8988T (cell line): ENCODE measurements around the gene PRM2.
"Not testable (repeated sequence)": the region's sequence is repeated elsewhere in the genome, so short reads cannot be mapped to it uniquely, and the experiment has no call there.

Experiments used
- DNase-seq: peaks from one replicate; pipeline ENCODE4 v3.0.0; 2011

The PRM2 gene

DNA sequence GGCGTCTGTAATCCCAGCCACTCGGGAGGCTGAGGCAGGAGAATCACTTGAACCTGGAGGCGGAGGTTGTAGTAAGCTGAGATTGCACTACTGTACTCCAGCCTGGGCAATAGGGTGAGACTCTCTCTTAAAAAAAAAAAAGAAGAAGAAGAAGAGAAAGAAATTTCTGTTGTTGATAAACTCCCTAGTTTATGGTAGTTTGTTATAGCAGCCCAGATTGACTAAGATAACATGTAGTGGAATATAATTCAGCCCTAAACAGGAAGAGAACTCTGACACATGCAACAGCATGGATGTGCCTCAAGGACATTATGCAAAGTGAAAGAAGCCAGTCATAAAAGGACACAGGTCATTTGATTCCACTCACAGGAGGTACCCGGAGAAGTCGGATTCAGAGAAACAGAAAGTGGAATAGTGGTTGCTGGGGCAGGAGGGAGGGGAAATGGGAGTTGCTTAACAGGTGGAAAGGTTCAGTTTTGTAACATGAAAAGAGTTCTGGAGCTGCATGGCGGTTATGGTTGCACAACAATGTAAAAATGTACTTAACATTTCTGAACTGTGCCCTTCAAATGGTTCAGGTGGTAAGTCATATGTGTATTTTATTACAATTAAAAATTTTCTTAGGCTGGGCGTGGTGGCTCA is 30.8 kb upstream of the PRM2 start:
- no peak for DNase-seq

DNA sequence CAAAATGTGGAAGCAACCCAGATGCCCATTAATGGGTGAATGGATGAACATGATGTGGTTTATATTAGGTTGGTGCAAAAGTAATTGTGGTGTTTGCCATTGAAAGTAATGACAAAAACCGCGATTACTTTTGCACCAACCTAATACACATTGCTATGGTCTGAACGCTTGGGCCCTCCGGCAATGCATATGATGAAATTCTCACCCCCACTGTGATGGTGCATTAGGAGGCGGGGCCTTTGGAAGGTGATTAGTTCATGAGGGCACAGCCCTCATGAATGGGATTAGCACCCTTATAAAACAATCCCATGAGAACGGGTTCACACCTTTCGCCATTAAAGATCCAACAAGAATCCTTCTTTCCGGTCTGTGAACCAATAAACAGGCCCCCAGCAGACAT is 30.1 kb upstream of the PRM2 start:
- no peak for DNase-seq

DNA sequence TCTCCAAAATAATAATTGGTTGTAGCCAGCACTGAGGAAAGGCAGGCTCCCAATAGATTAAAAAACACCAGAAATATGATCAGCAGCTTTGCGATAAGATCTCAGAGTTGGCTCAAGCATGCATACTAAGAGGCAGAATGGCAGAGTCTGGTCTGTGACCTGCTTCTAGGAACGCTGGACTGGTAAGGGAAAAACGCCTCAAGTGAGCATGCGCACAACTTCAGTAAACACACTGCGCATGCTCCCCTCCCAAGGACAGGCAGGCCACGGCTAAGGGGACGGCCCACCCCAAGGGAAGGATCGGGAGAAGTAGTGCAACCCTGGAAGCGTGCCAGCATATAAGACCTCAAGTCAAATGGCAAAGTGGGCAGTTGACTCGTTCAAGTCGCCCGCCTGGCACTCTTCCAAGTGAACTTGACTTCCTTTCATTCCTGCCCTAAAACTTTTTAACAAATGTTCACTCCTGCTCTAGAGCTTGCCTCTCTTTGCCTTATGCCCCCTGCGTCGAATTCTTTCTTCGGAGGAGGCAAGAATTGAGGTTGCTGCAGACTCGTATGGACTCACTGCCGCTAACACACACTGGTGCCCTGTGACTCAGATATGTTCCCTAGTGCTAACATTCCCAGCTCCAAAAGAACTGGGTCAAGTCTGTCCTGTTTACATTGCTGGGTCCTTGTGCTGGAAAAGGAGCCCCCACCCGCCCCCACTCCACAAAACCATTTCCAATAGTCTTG is 27.3 kb upstream of the PRM2 start:
- no peak for DNase-seq

DNA sequence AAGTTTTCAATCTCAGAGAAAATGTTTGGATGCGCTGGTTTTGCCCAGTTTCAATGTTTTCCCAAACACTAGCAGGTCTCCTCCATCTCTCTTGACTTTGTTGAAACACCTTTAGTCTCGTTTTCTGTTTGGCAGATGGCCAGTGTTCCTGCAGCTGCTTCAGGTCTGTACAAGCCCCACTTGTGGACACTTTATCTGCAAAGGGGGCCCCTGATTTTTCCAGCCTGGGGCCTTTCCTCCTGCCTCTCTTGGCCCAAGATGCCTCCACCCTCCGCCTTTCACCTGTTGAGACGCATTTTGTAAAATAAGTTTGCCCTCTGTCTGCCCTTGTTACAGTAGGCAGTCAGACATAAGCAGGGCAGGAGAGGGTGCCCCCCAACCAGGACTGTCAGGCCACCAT is 26.7 kb upstream of the PRM2 start:
- no peak for DNase-seq

DNA sequence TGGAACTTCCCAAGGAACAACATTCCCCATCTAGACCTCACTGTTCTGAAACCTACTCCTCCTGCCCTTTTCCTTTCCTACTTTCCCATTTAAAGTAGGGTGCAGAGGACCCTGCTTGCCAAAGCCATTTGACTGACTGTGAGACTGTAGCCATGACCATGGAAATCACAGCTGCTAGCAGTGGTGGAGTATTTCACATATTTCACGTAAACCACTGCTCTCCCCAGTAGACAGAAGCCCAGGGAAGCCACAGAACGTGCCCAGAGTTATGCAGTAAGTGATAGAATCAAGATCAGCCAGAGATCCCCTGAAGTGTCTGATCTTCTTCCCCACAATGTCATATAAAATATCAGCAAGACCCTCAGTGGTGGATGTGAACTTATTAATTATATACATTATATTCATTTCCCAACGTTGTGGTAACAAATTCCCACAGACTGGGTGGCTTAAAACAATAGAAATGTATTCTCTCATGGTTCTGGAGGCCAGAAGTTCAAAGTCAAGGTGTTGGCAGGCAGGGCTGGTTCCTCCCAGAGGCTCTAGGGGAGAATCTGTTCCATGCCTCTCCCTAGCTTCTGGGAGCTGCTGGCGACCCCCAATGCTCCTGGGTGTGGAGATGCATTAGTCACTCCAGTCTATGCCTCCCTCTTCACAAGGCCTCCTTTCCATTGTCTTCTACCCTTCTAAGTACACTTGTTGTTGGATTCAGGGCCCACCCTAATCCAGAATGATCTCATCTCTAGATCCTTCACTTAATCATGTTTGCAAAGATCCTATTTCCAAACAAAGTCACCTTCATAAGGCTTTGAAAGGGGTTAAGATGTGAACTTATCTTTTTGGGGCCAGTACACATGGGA is 25.6 kb upstream of the PRM2 start:
- DNase-seq: no peak

DNA sequence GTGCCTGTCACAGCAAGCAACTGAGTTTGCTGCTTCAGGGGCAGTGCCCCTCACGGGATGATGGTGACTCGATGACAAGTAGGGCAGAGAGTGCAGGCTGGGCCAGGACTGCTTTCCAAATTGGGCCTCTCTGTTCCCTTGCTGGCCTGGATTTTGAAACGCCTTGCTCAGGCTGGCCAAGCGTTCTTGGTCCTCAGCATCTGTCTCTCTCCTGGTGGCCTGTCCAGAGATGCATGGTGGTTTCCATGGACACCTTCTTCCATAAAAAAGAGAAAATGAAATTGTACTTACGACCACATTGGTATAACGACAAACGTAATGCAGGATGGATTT is 24.2 kb upstream of the PRM2 start:
- no peak for DNase-seq

DNA sequence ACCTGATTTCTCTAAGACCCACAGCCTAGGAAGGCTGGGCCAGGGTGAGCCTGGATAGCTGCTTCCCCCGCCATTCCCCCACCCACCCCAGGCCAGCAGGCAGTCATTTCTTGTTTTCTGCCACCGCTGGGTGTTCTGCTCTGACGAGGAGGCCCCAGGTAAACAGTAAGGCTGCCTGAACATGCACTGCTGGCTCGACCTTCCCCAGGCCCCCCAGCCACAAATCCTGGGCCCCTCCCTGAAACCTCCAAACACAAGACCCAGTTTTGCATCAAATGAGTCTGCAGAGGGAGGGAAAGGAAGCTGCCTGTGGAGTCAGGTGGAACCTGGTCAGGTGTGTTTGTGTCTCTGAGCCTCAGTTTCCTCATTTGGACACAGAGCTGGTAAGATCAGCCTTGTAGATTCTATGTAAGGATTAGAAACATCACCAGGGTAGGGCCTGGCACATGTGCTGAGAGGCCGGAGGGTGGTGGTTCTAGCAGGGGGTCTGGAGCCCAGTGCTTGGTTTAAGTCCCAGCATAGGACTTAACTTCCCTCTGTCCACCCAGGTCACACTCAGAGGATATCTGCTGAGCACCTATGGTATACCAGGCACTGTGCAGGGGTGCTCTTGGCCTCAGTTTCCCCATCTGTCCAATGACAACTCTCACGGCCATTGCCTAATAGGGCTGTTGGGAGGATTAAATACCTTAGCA is 23.7 kb upstream of the PRM2 start:
- DNase-seq: no peak

DNA sequence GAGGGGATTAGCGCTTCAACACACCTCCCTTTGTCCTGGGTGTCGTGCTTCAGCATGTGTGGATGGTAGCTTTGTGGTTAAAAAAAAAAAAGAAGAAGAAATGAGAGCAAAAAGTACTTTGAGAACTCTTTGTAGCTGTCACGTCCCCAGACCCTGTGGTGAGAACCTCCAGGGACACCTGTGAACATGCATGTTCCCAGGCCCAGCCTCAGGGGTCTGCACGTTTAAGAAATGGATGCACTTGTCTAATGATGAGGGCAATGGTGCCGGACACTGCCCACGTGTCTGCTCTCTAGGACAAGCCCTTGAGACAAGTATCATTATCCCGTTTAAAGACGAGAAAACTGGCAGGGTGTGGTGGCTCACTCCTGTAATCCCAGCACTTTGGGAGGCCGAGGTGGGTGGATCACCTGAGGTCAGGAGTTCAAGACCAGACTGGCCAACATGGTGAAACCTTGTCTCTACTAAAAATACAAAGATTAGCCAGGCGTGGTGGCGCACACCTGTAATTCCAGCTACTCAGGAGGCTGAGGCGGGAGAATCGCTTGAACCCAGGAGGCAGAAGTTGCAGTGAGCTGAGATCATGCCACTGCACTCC is 22.8 kb upstream of the PRM2 start:
- not testable (repeated sequence) for DNase-seq

DNA sequence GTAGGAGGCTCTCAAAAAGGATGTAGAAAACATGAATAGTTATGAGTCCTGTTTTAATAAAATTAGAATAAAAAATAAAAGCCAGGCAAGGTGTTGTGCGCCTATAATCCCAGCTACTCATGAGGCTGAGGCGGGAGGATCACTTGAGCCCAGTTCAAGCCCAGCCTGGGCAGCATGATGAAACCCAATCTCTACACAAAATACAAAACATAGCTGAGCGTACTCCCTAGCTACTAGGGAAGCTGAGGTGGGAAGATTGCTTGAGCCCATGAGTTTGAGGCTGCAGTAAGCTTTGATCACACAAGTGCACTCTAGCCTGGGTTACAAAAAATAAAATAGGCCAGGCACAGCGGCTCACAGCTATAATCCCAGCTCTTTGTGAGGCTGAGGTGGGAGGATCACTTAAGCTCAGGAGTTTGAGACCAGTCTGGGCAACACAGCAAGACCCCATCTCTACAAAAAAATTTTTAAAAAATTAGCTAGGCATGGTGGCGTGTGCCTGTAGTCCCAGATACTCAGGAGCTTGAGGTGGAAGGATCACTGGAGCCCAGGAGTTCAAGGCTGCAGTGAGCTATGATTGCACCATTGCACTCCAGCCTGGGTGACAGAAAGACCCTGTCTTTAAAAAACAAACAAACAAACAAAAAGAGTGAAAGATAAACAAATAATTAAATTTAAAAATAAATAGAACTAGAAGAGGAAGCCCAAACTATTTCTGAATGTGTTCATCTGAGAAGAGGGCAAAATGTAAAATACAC is 22.0 kb upstream of the PRM2 start:
- no peak for DNase-seq

DNA sequence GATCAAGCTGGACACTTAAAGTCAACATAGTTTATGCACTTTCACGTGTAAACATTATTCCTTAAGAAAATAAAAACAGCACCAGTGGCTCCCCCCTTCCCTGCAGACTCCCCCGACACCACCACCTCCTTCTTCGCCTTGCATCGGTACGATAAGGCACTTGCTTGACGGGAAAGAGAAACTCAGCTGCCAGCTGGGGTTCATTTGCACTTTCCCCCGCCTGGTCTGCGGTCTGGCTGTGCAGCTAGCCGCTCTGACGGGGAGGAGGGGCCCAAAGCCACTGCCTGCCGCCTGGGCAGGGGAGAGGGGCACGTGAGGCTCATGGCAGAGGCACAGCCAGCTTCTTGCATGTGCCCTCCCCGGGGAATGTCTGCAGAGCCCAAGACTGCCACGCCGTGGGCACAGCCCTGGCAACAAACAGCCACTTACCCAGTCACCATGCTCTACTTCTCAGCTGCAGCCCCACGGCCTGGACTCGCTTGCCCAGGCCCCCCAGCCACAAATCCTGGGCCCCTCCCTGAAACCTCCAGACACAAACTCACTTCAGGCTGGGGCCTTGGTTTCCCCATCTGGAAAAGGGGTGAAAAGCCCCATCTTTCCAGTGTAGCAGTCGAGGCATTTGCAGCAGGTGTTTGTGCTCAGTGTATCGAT is 21.3 kb upstream of the PRM2 start:
- no peak for DNase-seq

DNA sequence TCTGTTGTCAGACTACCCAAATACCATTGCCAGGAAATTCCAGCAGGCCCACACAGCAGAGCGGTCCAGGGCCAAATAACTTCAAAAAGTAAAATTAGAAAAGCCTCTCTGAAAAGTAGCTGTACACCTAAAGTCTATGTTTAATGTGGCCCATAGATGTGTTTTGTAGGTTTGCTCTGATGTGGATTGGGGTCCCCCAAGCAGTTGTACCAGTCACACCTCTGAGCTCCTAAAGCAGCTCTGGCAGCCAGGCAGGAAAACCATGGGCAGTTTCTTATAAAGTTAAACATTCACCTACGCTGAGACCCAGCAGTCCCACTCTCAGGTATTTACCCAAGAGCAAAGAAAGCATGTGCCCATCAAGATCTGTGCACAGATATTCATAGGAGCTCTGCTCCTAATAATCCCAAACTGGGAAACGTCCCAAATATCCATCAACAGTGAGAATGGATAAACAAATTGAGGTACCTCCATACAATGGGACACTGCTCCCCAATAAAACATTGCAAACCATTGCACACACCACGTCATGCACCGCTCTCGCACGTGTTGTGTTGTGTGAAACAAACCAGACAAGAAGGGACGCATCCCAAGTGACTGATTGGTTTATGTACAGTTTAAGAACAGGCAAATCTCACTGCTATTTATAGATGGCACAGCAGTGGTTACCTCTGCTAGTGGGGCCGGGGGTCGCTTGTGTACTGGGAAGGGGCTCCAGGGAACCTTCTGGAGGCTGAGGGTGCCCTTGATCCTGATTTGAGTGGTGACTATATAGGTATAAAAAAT is 20.6 kb upstream of the PRM2 start:
- no peak for DNase-seq

DNA sequence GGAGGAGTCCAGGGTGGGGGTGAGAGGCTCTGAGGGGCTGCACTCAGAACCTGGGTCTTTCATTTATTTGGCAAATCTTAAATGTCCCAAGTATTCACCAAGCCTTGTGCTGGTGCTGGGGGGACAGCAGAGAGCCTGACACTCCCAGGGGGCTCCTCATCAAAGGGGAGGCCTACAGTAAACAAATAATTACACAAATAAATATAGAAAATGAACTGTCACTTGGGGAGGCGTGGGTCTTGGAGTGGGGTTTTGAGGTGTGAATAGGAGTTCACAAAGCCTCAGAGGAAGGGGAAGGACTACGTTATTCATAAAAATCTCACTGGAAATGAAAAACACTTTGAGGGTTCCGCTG is 20.0 kb upstream of the PRM2 start:
- DNase-seq: no peak

DNA sequence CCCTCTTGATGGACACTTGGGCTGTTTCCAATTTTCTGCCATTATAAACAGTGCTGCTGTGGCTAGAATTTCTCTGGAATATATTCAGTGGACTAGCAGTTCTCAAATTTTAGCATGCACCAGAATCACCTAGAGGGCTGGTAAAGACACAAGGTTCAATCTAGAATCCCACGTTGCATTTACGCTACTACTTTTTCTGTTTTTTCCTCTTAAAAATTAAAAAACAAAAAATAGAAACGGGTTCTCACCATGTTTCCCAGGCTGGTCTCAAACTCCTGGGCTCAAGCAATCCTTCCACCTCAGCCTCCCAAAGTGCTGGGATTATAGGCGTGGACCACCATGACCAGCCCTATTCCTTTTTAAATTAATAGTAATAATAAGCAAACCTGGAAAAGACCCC is 19.4 kb upstream of the PRM2 start:
- DNase-seq: no peak

DNA sequence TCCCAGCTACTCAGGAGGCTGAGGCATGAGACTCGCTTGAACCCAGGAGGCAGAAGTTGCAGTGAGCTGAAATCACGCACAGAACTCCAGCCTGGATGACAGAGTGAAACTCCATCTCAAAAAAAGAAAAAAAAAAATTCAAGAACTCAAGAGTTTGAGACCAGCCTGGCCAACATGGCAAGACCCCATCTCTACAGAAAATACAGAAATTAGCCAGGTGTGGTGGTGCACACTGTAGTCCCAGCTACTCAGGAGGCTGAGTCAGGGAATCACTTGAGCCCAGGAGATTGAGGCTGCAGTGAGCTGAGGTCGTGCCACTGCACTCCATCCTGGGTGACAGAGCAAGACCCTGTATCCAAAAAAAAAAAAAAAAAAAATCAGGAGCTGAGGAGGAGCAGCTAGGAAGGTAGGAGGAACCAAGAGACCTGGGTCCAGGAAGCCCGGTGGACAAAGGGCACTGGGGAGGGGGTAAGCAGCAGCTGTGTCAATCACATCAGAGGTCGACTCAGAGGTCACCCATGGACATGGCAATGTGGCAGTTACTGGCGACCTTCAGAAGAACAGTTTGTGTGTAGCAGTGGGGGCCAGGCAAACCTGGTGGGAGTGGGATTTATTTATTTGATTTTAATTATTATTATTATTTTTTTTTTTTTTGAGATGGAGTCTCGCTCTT is 15.9 kb upstream of the PRM2 start:
- DNase-seq: no peak

DNA sequence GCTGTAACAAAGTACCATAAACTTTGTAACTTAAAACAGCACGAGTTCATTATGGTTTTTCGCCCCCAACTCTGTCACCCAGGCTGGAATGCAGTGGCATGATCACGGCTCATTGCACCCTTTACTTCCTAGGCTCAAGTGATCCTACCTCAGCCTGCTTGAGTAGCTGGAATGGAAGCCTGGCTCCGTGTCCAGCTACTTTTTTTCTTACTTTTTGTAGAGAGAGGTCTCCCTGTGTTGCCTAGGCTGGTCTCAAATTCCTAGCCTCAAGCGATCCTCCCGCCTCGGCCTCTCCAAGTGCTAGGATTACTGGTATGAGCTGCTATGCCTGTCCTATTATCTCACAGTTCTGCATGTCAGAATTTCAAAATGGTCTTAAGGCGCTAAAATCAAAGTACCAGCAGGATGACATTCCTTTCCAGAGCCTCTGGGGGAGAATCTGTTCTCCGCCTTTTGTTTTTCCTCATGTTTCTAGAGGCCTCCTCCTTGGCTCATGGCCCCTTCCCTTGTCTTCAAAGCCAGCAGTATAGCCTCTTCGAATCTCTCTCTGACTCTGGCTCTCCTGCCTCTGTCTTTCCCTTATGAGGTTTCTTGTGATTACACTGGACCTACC is 14.9 kb upstream of the PRM2 start:
- no peak for DNase-seq

DNA sequence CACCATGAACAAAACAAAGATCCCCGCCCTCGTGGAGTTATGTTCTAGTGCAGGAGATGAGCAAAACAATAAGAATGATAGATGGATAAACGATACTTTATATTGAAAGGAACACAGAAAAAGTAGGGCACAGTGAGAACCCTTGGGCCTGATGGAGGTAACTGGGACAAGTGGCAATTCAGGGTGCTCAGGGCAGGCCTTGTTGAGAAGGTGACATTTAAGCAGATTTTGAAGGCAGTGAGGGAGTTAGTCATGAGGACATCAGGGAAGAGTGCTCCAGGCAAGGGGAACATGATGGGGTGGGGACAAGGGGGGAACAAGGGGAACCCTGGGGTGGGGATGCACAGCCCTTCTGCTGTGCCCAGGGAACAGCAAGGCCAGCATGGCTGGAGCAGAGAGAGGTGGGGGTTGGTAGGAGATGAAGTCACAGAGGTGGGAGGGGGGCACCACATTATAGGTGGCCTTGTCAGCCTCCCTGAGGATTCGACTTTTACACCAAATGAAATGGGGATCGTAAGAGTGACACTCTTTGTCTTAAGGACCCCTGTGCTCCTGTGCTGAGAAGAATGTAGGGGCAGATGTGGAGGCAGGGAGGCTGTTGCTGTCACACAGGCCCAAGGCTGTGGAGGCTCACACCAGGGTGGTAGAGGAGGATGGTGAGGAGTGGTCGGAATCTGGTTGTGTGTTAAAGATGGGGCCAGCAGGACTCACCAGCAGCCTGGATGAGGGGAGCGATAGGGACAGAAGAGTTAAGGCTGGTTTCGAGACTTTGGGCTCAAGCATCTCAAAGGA is 14.0 kb upstream of the PRM2 start:
- DNase-seq: no peak

DNA sequence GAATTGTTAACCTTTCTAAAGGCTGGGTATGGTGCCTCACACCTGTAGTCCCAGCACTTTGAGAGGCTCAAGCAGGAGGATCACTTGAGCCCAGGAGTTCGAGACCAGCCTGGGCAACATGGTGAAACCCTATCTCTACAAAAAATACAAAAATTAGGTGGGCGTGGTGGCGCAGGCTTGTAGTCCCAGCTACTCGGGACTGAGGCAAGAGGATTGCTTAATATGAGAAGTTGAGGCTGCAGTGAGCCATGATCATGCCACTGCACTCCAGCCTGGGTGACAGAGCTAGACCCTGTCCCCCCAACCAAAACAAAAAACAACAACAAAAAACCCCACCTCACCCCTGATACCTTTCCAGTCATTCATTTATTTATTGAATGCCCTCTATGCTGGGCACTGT is 13.4 kb upstream of the PRM2 start:
- not testable (repeated sequence) for DNase-seq

DNA sequence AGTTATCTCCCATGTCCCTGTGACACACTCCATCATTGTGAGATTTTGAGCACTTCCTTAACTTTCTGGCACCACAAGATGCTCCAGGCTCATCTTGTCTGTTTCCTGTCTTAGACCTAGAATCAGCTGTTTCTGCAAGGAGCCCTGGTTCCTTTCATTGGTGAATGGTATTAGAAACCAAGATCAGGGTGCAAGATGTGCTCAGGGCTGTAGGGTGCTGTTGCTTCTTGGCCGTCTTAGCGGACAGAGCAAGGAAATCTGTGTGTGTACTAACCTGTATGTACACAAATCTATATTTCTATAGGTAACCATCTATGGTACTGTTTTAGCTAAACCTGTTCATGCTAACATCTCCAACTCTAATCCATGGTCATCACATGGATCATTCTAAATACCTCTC is 12.9 kb upstream of the PRM2 start:
- no peak for DNase-seq

DNA sequence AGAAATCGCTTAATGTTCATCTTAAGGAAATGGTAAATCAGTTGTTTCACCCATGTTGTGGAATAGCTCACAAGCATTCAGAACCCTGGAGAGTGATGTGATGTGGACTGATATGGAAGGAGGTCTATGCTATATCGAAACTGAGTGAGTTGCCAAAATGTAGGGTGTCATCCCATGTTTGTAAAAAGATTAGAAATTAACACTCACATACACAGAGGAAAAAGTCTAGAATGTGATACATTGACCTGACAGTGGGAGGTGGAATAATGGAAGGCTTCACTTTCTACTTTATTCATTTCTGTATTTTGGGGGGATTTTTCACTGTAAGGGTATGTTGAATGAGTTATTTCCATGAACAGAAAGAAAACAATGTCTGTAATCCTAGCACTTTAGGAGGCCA is 9.6 kb upstream of the PRM2 start:
- no peak for DNase-seq
